GM19328 (cell line): ENCODE results near the gene RAB11A.

Experiments
- ATAC-seq: cut with Tn5 transposase; IDR thresholded peaks from one replicate; pipeline ENCODE4 v1.9.1; 2021; ENCODE audit warnings: mild to moderate bottlenecking, moderate library complexity; ENCODE audit not compliant: unreplicated experiment

The RAB11A gene

GRCh38 chr15:65883571-65883970 lies 14.3 kb downstream of the RAB11A start:
- ATAC-seq: no peak

- no peak for ATAC-seq
These were observed 15.2 kb downstream of the RAB11A start for GRCh38 chr15:65884511-65884910.

GRCh38 chr15:65885668-65886218 lies 16.5 kb downstream of the RAB11A start:
- no peak for ATAC-seq

- no peak for ATAC-seq
These were observed 18.3 kb downstream of the RAB11A start for GRCh38 chr15:65887565-65887964.

- no peak for ATAC-seq
These were observed 19.7 kb downstream of the RAB11A start for GRCh38 chr15:65888981-65889380.

GRCh38 chr15:65893060-65893459 lies 23.8 kb downstream of the RAB11A start:
- ATAC-seq: no peak

GRCh38 chr15:65896236-65896635 lies 26.9 kb downstream of the RAB11A start:
- no peak for ATAC-seq

- ATAC-seq: no peak
These were observed 31.2 kb downstream of the RAB11A start for GRCh38 chr15:65900488-65900887.

GRCh38 chr15:65901336-65901735 lies 32.0 kb downstream of the RAB11A start:
- no peak for ATAC-seq

GRCh38 chr15:65901836-65902235 lies 32.5 kb downstream of the RAB11A start:
- no peak for ATAC-seq

GRCh38 chr15:65902373-65902772 lies 33.1 kb downstream of the RAB11A start:
- ATAC-seq: no peak

GRCh38 chr15:65903296-65904073 lies 34.2 kb downstream of the RAB11A start:
- no peak for ATAC-seq

GRCh38 chr15:65904301-65904700 lies 35.0 kb downstream of the RAB11A start:
- ATAC-seq: no peak

- no peak for ATAC-seq
These were observed 37.1 kb downstream of the RAB11A start for GRCh38 chr15:65906396-65906795.

GRCh38 chr15:65907661-65908060 lies 38.4 kb downstream of the RAB11A start:
- no peak for ATAC-seq

- no peak for ATAC-seq
These were observed 39.6 kb downstream of the RAB11A start for GRCh38 chr15:65908876-65909275.

- no peak for ATAC-seq
These were observed 40.5 kb downstream of the RAB11A start for GRCh38 chr15:65909831-65910230.

GRCh38 chr15:65910341-65910740 lies 41.0 kb downstream of the RAB11A start:
- no peak for ATAC-seq

GRCh38 chr15:65912235-65912634 lies 42.9 kb downstream of the RAB11A start:
- no peak for ATAC-seq

- no peak for ATAC-seq
These were observed 44.4 kb downstream of the RAB11A start for GRCh38 chr15:65913631-65914199.

- ATAC-seq: no peak
These were observed 45.1 kb downstream of the RAB11A start for GRCh38 chr15:65914386-65914785.
